ENCODE results near the gene ARHGAP15. TPM values are rescaled to one million over a fixed set of nuclear protein-coding genes. Genes with fewer than 3 reads are reported as not detected.

Gene ARHGAP15
- total and polyA plus RNA-seq, 8 donors: 0.69 to 5.2 (median 1.5) TPM

GRCh38 chr2:143601828-143602227 is 472.6 kb downstream of the ARHGAP15 start:
- Histone ChIP-seq H3K4me3 (no peak overlapping the region), H3K4me1 (no peaks in the 10 kb centered on the region), H3K27me3 (peaks cover 0 to 4% (median 0%) of the 10 kb centered on the region in 4 donors), H3K27ac (no peak overlapping the region), H3K36me3 (no peaks in the 10 kb centered on the region), H3K9me3 (no peaks in the 10 kb centered on the region)
- DNase-seq: no peak
- TF ChIP-seq CTCF (IDR thresholded peaks at IDR 0.05): no peak
- WGBS, 2 donors: 77 to 84% methylated on average over 1 of the region's 1 CpG
- FAIRE-seq: no peak
- intact Hi-C loops (cut with DNase I): no loop called here
- no peak for ATAC-seq

- H3K36me3 ChIP-seq: no peaks in the 10 kb centered on the region
- H3K9me3 ChIP-seq: no peaks in the 10 kb centered on the region
- intact Hi-C loops (cut with DNase I): no loop called here
- no peak overlapping the region for H3K27ac ChIP-seq
- no peak for TF ChIP-seq CTCF (IDR thresholded peaks at IDR 0.05)
- H3K4me3 ChIP-seq: no peak overlapping the region
- FAIRE-seq (no peak), DNase-seq (no peak), ATAC-seq (no peak)
- H3K27me3 ChIP-seq: peaks cover 0 to 4% (median 0%) of the 10 kb centered on the region in 4 donors
- WGBS, 2 donors: 66 to 70% methylated on average over 5 of the region's 5 CpGs
- H3K4me1 ChIP-seq: peaks cover 0 to 3% (median 0%) of the 10 kb centered on the region in 3 donors
Measured at GRCh38 chr2:143603035-143603655, 473.9 kb downstream of the ARHGAP15 start.

GRCh38 chr2:143603846-143604565 is 474.8 kb downstream of the ARHGAP15 start:
- Histone ChIP-seq H3K4me3 (no peak overlapping the region), H3K4me1 (peaks cover 0 to 3% (median 0%) of the 10 kb centered on the region in 3 donors), H3K27me3 (peaks cover 0 to 4% (median 0%) of the 10 kb centered on the region in 4 donors), H3K27ac (no peak overlapping the region), H3K36me3 (no peaks in the 10 kb centered on the region), H3K9me3 (no peaks in the 10 kb centered on the region)
- ATAC-seq (no peak), DNase-seq (no peak), FAIRE-seq (no peak)
- intact Hi-C loops (cut with DNase I): no loop called here
- 68 to 82% methylated on average over 4 of the region's 4 CpGs for WGBS, 2 donors
- no peak for TF ChIP-seq CTCF (IDR thresholded peaks at IDR 0.05)

GRCh38 chr2:143604566-143604959 is 475.3 kb downstream of the ARHGAP15 start:
- FAIRE-seq (no peak), ATAC-seq (no peak), DNase-seq (no peak)
- intact Hi-C loops (cut with DNase I): no loop called here
- Histone ChIP-seq H3K4me3 (no peak overlapping the region), H3K27ac (no peak overlapping the region), H3K4me1 (peaks cover 0 to 3% (median 0%) of the 10 kb centered on the region in 3 donors), H3K9me3 (no peaks in the 10 kb centered on the region), H3K27me3 (peaks cover 0 to 4% (median 0%) of the 10 kb centered on the region in 4 donors), H3K36me3 (no peaks in the 10 kb centered on the region)
- 78 to 86% methylated on average over 5 of the region's 5 CpGs for WGBS, 2 donors
- no peak for TF ChIP-seq CTCF (IDR thresholded peaks at IDR 0.05)
